GM12891 (cell line): ENCODE results near the gene PELO. TPM values are rescaled to one million over a fixed set of nuclear protein-coding genes. Genes with fewer than 3 reads are reported as not detected.
"Not testable (repeated sequence)": the region's sequence is repeated elsewhere in the genome, so short reads cannot be mapped to it uniquely, and the experiment has no call there.

Experiments used
- DNase-seq: peaks from one replicate; pipeline ENCODE4 v3.0.0; 2011; ENCODE audit warnings: low spot score; ENCODE audit not compliant: insufficient read length
- FAIRE-seq: peaks from 2 replicates; lab custom pipeline; 2011; peaks lifted over from hg19 to GRCh38; lab: Jason Lieb, UNC
- PAX5 ChIP-seq: IDR thresholded peaks from 2 replicates; pipeline ENCODE4 v1.6.1; 2011; ENCODE audit warnings: low read length, moderate library complexity, mild to moderate bottlenecking; ENCODE audit not compliant: insufficient read depth, severe bottlenecking
- POLR2A ChIP-seq: IDR thresholded peaks from 2 replicates; pipeline ENCODE4 v1.6.1; 2011; ENCODE audit warnings: low read depth, low read length, control low read depth
- POLR2AphosphoS5 ChIP-seq: IDR thresholded peaks from 2 replicates; pipeline ENCODE4 v1.6.1; 2011; ENCODE audit warnings: low read depth, low read length, control low read depth
- POU2F2 ChIP-seq: IDR thresholded peaks from 2 replicates; pipeline ENCODE4 v1.6.1; 2011; ENCODE audit warnings: low read depth, mild to moderate bottlenecking, control low read depth, low read length, moderate library complexity
- SPI1 ChIP-seq: IDR thresholded peaks from 2 replicates; pipeline ENCODE4 v1.6.1; 2011; ENCODE audit warnings: low read depth, low read length, control low read depth
- TAF1 ChIP-seq: IDR thresholded peaks from 2 replicates; pipeline ENCODE4 v1.6.1; 2011; ENCODE audit warnings: low read depth, low read length, control low read depth
- polyA plus RNA-seq: library from polyadenylated mRNA; unstranded; fragments of >200 nt; gene quantifications from one replicate; pipeline ENCODE4 v1.2.1, GENCODE V29; 2012; ENCODE audit warnings: low read depth, missing spikeins, inconsistent platforms; ENCODE audit not compliant: missing spikeins

The PELO gene, protein sequence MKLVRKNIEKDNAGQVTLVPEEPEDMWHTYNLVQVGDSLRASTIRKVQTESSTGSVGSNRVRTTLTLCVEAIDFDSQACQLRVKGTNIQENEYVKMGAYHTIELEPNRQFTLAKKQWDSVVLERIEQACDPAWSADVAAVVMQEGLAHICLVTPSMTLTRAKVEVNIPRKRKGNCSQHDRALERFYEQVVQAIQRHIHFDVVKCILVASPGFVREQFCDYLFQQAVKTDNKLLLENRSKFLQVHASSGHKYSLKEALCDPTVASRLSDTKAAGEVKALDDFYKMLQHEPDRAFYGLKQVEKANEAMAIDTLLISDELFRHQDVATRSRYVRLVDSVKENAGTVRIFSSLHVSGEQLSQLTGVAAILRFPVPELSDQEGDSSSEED
- polyA plus RNA-seq, result 6.0 TPM

DNA sequence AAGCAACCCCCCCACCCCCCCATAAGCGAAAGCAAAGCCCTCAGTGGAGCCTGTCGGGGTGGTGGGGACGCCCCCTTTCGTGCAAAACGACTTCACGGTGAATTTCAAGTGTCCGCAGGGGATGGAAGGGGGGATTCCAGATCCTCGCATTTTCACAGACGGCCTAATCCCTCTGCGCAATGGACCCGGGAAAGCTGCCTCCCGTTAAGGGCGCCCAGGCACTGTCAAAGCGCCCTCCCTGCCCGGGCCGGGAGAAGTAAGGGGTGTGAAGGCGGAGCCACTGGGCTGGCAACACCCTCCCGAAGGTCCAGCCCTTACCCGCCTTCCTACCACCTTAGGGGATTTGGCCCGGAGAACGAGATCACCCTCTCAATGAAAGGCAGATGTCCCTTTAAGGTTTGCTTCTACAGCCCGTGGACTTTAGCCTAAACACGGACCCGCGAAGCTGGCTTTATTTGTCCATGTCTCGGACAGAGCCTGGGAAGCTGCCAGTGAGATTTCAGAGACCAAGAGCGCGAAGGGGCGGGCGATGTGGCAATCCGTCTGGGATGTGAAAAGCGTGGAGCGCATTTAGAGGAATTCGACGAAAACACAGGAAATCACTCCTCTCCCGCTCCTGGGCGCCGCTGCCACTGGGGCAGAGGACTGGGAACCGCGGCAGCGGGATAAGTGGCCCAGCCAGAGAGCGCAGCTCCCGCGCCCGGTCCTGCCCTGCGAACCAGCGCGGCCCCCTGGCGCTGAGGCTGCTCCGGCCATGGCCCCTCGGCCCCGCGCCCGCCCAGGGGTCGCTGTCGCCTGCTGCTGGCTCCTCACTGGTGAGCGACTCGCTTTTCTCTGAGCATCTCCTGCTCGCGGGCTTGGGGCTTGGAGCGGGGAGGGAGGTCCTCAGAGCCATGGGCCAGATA is at the start of gene PELO, which contains the start of gene ITGA1:
TSS of gene PELO (plus strand) at position 317 of the 905 bp plus-strand sequence. CDS start 12,479 bp downstream, outside the sequence.
TSS of gene ITGA1 (plus strand) at position 317 of the 905 bp plus-strand sequence. CDS start at position 755, 438 bp downstream.
- DNase-seq (peak; percentile 21), FAIRE-seq (peak; percentile 75)
- TF ChIP-seq POLR2A, result peak; percentile 36; the same call in 1 of the 2 replicates
- TF ChIP-seq PAX5, result no peak
- TF ChIP-seq TAF1, result peak; percentile 39; the same call in 1 of the 2 replicates
- no peak for TF ChIP-seq SPI1
- peak; percentile 59 for TF ChIP-seq POU2F2
- peak; percentile 38; the same call in 1 of the 2 replicates for TF ChIP-seq POLR2AphosphoS5

DNA sequence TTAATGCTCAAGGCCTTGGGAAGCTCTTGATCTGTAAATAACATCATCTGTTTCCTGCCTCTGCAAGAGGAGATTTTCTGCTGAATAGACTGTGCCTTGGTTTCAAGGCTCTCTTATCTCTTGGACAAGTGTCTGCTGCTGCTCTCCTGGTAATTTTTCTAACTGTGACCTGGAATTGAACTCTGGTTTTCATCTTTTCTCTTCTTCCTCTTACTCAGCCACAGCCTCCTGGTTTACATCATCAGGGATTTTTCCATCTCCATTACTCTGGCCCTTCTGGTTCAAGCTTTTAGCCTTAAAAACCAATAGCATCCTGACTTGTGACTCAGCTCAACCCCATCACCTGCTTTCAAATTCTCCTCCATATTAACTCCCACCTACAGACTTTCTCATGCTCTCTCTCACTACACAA is 49.6 kb upstream of the PELO start:
- no peak for DNase-seq
- TF ChIP-seq TAF1 (no peak), SPI1 (no peak), POU2F2 (no peak), POLR2A (no peak), POLR2AphosphoS5 (no peak), PAX5 (no peak)
- FAIRE-seq, result no peak

DNA sequence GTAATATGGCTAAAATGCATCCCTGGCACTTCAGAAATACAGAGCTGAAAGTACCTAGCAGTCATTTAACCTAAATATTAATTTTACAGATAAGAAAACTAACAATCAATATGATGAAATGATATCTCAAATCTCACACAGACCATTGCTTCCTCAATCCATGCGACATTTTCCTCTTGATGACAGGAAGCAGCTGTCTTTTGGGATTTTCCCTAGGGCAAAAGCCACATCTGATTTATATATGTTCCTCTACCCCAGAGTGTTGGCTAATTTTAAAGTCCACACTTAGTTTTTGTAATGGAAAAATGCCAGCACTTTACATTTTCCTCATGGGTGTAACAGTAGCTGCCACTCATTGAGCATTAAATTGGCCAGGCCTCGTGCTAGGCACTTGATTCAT is 47.7 kb upstream of the PELO start:
- FAIRE-seq (no peak), DNase-seq (no peak)
- no peak for TF ChIP-seq POLR2A
- TF ChIP-seq POLR2AphosphoS5, result no peak
- TF ChIP-seq SPI1, result no peak

DNA sequence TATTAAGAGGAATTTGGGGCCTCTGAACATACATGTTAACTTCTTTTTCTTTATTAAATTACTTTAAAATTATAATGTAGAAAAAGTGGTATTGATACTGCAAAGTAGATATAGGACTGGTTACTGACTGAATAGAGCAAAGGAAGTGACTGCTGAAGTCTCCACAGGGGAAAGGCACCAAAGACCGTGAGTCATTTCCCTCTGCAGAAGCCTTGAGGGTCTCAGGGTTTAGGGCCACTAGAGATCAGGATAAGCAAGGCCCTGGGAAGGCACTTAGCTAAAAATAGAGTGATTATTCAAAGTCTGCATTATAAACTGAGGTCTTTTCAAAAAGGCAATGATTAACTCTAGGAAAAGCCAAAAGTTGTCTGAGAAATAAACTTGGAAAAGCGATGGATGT is 44.7 kb upstream of the PELO start:
- TF ChIP-seq POU2F2 (no peak), POLR2A (no peak), POLR2AphosphoS5 (no peak), TAF1 (no peak), PAX5 (no peak), SPI1 (no peak)
- FAIRE-seq, result no peak

DNA sequence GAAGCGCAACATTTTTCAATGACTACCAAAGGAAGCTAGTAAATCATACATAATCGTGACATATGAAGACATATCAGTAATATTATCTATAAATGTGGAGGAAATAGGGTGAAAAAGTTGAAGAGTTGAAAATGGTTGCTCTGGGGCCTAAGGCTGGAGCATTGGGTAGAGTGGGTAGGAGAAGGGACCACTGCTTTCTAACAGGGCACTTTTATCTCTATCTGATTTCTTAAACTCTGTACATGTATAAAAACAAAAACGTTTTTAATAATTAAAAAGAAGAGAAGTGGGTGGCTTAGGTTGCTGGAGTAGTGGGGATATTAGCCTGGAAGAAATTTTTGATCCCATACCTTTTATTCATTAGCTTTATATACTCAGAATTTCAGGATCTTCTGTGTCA is 44.2 kb upstream of the PELO start:
- FAIRE-seq (no peak), DNase-seq (no peak)
- no peak for TF ChIP-seq SPI1
- no peak for TF ChIP-seq POLR2A
- TF ChIP-seq POU2F2, result no peak
- no peak for TF ChIP-seq POLR2AphosphoS5
- TF ChIP-seq PAX5, result no peak
- TF ChIP-seq TAF1, result no peak

More for the DNA sequence above, 44.7 kb upstream of the PELO start:
- no peak for DNase-seq

DNA sequence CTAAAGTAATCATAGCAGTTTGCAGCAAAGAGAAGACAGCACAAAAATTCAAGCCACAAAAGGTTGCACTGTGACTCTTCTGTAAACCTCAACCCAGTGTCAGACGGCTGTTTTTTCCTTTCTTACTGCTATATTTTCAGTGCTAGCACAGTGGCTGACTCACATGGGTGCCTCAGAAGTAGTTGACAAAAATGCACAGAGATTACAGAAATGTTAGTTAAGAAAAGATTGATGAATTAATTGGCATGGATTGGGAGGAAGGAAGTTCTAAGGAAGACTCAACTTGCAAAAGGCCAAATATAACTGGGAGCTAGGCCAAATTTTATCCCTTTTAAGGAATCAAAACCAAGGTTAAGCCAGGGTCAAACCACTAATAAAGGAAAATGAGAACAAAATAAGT is 43.7 kb upstream of the PELO start:
- TF ChIP-seq PAX5, result no peak
- TF ChIP-seq POLR2AphosphoS5, result no peak
- TF ChIP-seq POU2F2, result no peak
- TF ChIP-seq SPI1, result no peak
- TF ChIP-seq TAF1, result no peak
- no peak for TF ChIP-seq POLR2A
- FAIRE-seq (no peak), DNase-seq (no peak)

DNA sequence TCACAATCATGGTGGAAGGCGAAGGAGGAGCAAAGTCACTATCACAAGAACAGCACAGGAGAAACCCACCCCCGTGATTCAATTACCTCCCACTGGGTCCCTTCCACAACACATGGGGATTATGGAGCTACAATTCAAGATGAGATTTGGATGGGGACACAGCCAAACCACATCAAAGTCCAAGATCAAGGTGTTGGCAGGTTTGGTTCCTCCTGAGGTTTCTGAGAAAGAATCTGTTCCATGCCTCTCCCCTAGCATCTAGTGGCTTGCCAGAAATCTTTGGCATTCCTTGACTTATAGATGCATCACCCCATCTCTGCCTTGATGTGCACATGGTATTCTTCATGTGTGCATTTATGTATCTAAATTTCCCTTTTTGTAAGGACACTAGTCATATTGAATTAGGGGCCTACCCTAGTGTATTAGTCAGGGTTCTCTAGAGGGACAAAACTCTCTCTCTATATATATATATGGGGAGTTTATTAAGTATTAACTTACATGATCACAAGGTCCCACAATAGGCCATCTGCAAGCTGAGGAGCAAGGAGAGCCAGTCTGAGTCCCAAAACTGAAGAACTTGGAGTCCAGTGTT is 42.8 kb upstream of the PELO start:
- DNase-seq, FAIRE-seq: not testable (repeated sequence)

DNA sequence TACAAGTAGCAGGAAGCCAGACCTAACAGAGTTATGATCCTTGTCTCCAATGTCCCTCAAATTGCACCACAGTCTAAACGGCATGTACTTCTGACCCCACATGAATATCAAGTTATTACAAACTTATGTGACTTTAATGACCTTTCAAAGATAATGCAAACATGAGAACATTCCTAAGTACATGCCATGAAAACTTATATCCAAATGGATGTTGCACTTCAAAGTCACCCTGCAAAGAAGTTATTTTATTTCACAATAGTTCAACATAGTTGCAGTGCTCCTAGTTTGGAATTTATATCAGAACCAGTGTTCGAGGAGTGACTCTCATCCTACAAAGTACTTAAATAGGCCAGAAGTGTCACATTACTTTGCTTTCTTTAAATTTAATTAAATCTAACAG is 41.2 kb upstream of the PELO start:
- no peak for FAIRE-seq
- TF ChIP-seq POLR2A, result no peak
- no peak for TF ChIP-seq SPI1
- no peak for TF ChIP-seq POU2F2
- DNase-seq, result no peak

DNA sequence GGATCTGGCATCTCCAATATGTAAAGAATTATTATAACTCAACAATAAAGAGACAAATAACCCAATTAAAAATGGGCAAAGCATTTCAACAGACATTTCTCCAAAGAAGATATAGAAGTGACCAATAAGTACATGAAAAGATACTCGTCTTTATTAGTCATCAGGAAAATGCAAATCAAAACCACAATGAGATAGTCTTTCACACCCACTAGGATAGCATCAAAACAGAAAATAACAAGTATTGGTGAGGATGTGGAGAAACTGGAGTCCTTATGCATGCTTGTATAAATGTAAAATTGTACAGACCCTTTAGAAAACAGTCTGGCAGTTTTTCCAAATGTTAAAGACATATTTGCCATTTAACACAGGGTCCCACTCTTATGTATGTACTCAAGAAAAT is 39.1 kb upstream of the PELO start:
- FAIRE-seq (no peak), DNase-seq (no peak)
- TF ChIP-seq TAF1 (no peak), POU2F2 (no peak), POLR2A (no peak), SPI1 (no peak), PAX5 (no peak), POLR2AphosphoS5 (no peak)

DNA sequence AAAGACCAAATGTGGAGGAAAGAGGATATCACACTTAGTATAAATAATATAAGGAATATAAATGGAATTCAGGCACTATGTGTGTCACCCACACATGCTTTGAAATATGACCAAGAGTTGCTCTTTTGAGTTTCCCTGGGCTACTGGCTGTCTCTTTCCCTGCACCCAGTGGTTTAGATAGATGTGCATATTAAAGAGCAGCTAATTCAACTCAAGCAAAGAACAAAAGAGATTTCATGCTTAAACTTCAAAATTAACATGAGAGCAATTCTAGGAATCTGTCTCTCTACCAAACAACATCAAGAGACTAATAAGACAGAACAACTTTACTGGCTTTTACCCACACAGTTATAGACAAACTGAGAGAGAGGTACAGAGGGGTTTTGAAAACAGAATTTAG is 38.0 kb upstream of the PELO start:
- TF ChIP-seq PAX5 (no peak), SPI1 (no peak), POLR2A (no peak), POU2F2 (no peak), POLR2AphosphoS5 (no peak), TAF1 (no peak)
- no peak for FAIRE-seq

More for the DNA sequence above, 38.0 kb upstream of the PELO start:
- DNase-seq, result no peak
